Measurements from ENCODE around the gene GRIN2B.

Gene GRIN2B

DNA sequence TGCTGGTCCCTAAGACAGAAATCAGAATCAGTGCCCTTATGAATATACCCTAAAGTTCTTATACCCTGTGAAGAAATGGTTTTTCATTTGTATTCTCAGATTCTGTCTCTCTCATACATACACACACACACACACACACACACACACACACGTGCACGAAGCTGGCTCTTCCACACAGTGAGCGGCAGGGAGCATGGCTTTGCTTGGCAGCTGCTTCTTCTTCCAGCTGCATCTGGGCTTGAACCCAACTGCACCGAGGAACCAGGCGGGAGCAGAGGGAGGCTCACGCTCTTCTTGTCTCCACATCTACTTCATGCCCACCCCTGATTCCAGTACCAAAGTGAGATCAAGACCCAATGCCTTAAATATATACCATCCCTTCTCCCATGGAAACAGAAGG is 19.4 kb downstream of the GRIN2B start:
- Histone ChIP-seq H4K20me1 (ENCODE audit: insufficient read depth, low read length) (no peaks in the 10 kb centered on the region), H3K4me3 (ENCODE audit: low read length) (no peak overlapping the region), H3K27ac (ENCODE audit: low read length) (no peak overlapping the region), H3K9ac (ENCODE audit: low read length) (no peak overlapping the region), H3K4me1 (ENCODE audit: low read length) (no peaks in the 10 kb centered on the region), H3K27me3 (ENCODE audit: low read depth, low read length) (peaks cover 27% of the 10 kb centered on the region), H3K36me3 (replicated peaks; ENCODE audit: low read depth, low read length) (no peaks in the 10 kb centered on the region), H3K79me2 (ENCODE audit: low read length) (no peaks in the 10 kb centered on the region), H3K9me3 (ENCODE audit: insufficient read depth, low read length) (no peaks in the 10 kb centered on the region), H3K4me2 (ENCODE audit: low read length) (no peak overlapping the region), H2AFZ (ENCODE audit: low read depth, low read length) (no peak overlapping the region)
- TF ChIP-seq, protein P1, sequence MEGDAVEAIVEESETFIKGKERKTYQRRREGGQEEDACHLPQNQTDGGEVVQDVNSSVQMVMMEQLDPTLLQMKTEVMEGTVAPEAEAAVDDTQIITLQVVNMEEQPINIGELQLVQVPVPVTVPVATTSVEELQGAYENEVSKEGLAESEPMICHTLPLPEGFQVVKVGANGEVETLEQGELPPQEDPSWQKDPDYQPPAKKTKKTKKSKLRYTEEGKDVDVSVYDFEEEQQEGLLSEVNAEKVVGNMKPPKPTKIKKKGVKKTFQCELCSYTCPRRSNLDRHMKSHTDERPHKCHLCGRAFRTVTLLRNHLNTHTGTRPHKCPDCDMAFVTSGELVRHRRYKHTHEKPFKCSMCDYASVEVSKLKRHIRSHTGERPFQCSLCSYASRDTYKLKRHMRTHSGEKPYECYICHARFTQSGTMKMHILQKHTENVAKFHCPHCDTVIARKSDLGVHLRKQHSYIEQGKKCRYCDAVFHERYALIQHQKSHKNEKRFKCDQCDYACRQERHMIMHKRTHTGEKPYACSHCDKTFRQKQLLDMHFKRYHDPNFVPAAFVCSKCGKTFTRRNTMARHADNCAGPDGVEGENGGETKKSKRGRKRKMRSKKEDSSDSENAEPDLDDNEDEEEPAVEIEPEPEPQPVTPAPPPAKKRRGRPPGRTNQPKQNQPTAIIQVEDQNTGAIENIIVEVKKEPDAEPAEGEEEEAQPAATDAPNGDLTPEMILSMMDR (IDR thresholded peaks at IDR 0.05; ENCODE audit: low read depth, low read length) = no peak
- no peak for TF ChIP-seq EZH2phosphoT487 (IDR thresholded peaks at IDR 0.05; ENCODE audit: low read depth)

DNA sequence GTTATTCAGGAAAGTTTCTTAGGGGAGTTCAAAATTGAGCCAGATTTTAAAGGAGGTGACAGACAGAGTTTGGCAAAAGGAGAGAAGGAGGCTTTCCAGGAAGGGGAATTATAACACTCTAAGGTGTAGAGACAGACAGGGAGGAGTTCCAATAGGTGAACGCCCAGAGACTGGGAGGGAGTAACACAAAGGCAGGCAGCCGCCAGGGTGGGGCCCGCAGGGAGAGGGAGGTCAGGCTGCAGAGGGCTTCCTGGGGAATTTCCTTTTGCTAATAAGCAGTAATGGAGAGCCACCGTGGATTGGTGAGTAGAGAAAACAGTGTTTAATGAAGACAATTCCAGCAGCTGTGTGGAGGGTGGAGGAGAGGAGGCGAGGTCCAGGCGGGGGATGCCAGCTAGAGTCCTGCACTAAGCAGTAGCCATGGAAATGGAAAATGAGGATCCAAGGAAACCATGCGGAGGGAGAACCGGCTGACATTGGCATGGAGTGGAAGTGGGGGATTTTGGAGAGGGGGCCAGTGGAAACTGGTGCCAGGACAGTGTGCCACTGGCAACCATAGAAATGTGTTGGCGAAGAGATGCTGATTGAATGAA is 22.2 kb downstream of the GRIN2B start:
- no peak overlapping the region for H2AFZ ChIP-seq (ENCODE audit: low read depth, low read length)
- H3K79me2 ChIP-seq (ENCODE audit: low read length) = no peaks in the 10 kb centered on the region
- no peak overlapping the region for H3K4me2 ChIP-seq (ENCODE audit: low read length)
- H3K36me3 ChIP-seq (replicated peaks; ENCODE audit: low read depth, low read length) = no peaks in the 10 kb centered on the region
- H4K20me1 ChIP-seq (ENCODE audit: insufficient read depth, low read length) = no peaks in the 10 kb centered on the region
- no peak overlapping the region for H3K9ac ChIP-seq (ENCODE audit: low read length)
- H3K27ac ChIP-seq (ENCODE audit: low read length) = no peak overlapping the region
- TF ChIP-seq, protein P1 (IDR thresholded peaks at IDR 0.05; ENCODE audit: low read depth, low read length) = no peak
- no peak for TF ChIP-seq EZH2phosphoT487 (IDR thresholded peaks at IDR 0.05; ENCODE audit: low read depth)
- H3K4me3 ChIP-seq (ENCODE audit: low read length) = no peak overlapping the region
- no peaks in the 10 kb centered on the region for H3K4me1 ChIP-seq (ENCODE audit: low read length)
- peaks cover 8% of the 10 kb centered on the region for H3K27me3 ChIP-seq (ENCODE audit: low read depth, low read length)
- no peaks in the 10 kb centered on the region for H3K9me3 ChIP-seq (ENCODE audit: insufficient read depth, low read length)

DNA sequence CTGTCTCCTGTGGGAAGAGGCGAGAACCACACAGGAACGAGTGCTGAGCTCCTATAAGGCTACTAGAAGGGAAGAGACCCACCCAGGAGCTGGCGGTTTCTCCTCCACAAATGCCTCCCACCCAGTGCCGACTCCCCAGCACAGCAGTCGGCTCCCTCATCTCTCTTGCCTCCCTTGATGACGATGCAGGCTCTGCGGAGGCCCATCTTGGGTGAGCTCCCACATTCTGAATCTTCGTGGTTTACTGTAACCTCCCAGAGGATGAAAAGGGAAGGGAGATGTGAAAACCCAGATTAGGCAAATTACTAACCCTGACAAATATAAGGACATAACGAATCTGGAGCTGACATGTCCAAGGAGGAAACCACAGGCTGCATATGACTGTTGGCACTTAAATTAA is 23.8 kb downstream of the GRIN2B start:
- Histone ChIP-seq H3K9ac (ENCODE audit: low read length) (no peak overlapping the region), H3K36me3 (replicated peaks; ENCODE audit: low read depth, low read length) (no peaks in the 10 kb centered on the region), H3K79me2 (ENCODE audit: low read length) (no peaks in the 10 kb centered on the region), H3K27me3 (ENCODE audit: low read depth, low read length) (peaks cover 7% of the 10 kb centered on the region), H3K4me3 (ENCODE audit: low read length) (no peak overlapping the region), H3K27ac (ENCODE audit: low read length) (no peak overlapping the region), H4K20me1 (ENCODE audit: insufficient read depth, low read length) (no peaks in the 10 kb centered on the region), H3K4me1 (ENCODE audit: low read length) (no peaks in the 10 kb centered on the region), H3K4me2 (ENCODE audit: low read length) (no peak overlapping the region), H3K9me3 (ENCODE audit: insufficient read depth, low read length) (no peaks in the 10 kb centered on the region), H2AFZ (ENCODE audit: low read depth, low read length) (no peak overlapping the region)
- TF ChIP-seq, protein P1 (IDR thresholded peaks at IDR 0.05; ENCODE audit: low read depth, low read length) = no peak
- TF ChIP-seq EZH2phosphoT487 (IDR thresholded peaks at IDR 0.05; ENCODE audit: low read depth) = no peak

DNA sequence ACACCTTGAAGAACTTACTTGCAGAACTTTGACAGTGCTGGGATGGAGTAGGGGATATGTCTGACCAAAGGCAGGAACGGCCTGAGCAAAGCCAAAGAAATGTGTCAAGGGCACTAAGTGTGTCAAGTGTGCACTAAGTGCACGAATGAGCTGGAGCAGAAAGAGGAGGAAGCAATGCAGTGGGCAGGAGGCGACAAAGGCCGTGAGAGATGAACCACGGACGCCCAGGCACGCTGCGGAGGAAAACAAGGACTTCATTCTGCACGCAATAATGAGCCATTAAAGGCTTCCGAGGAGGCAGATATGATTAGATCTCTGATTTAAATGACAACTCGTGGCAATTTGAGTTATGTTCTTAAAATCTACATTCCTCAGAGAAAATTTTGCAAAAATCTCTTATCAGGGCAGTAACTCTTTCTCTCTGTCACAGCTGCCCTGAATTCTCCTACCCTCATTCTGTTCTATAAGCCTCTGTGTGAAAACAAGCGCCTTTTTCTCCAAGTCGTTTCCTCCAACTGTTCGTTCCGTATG is 25.3 kb downstream of the GRIN2B start:
- H3K79me2 ChIP-seq (ENCODE audit: low read length) = no peaks in the 10 kb centered on the region
- H3K36me3 ChIP-seq (replicated peaks; ENCODE audit: low read depth, low read length) = no peaks in the 10 kb centered on the region
- H3K27ac ChIP-seq (ENCODE audit: low read length) = no peak overlapping the region
- TF ChIP-seq EZH2phosphoT487 (IDR thresholded peaks at IDR 0.05; ENCODE audit: low read depth) = no peak
- TF ChIP-seq, protein P1 (IDR thresholded peaks at IDR 0.05; ENCODE audit: low read depth, low read length) = no peak
- H3K4me3 ChIP-seq (ENCODE audit: low read length) = no peak overlapping the region
- H3K4me2 ChIP-seq (ENCODE audit: low read length) = no peak overlapping the region
- no peaks in the 10 kb centered on the region for H3K4me1 ChIP-seq (ENCODE audit: low read length)
- H3K9me3 ChIP-seq (ENCODE audit: insufficient read depth, low read length) = no peaks in the 10 kb centered on the region
- H3K27me3 ChIP-seq (ENCODE audit: low read depth, low read length) = peaks cover 3% of the 10 kb centered on the region; the same call in 1 of the 2 replicates
- no peak overlapping the region for H2AFZ ChIP-seq (ENCODE audit: low read depth, low read length)
- H4K20me1 ChIP-seq (ENCODE audit: insufficient read depth, low read length) = no peaks in the 10 kb centered on the region
- no peak overlapping the region for H3K9ac ChIP-seq (ENCODE audit: low read length)

Data from OCI-LY3 (cell line).